GM21529 (cell line): ENCODE results near the gene HINFP.
A peak's percentile ranks its signal among the peaks of the same experiment; 100 is the strongest.

Experiments
- ATAC-seq: cut with Tn5 transposase; IDR thresholded peaks from one replicate; pipeline ENCODE4 v1.9.1; 2021; ENCODE audit not compliant: unreplicated experiment

The HINFP gene, protein sequence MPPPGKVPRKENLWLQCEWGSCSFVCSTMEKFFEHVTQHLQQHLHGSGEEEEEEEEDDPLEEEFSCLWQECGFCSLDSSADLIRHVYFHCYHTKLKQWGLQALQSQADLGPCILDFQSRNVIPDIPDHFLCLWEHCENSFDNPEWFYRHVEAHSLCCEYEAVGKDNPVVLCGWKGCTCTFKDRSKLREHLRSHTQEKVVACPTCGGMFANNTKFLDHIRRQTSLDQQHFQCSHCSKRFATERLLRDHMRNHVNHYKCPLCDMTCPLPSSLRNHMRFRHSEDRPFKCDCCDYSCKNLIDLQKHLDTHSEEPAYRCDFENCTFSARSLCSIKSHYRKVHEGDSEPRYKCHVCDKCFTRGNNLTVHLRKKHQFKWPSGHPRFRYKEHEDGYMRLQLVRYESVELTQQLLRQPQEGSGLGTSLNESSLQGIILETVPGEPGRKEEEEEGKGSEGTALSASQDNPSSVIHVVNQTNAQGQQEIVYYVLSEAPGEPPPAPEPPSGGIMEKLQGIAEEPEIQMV

GRCh38 chr11:119121008-119121810 is at the start of gene HINFP:
TSS of gene HINFP (plus strand) at chr11:119121580. CDS start at chr11:119126945, 5,365 bp downstream.
- peak; percentile 97 for ATAC-seq

DNA sequence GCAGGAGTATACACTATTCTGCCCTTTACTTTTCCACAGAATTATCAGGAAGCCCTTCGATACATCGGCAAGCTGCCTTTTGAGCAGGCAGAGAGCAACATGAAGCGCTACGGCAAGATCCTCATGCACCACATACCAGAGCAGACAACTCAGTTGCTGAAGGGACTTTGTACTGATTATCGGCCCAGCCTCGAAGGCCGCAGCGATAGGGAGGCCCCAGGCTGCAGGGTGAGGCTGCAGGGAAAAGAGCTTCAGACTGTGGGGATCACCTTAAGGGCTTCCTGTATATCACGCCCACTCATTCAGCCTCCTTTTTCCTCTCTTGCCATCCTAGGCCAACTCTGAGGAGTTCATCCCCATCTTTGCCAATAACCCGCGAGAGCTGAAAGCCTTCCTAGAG is 43.5 kb upstream of the HINFP start:
- ATAC-seq, result no peak

DNA sequence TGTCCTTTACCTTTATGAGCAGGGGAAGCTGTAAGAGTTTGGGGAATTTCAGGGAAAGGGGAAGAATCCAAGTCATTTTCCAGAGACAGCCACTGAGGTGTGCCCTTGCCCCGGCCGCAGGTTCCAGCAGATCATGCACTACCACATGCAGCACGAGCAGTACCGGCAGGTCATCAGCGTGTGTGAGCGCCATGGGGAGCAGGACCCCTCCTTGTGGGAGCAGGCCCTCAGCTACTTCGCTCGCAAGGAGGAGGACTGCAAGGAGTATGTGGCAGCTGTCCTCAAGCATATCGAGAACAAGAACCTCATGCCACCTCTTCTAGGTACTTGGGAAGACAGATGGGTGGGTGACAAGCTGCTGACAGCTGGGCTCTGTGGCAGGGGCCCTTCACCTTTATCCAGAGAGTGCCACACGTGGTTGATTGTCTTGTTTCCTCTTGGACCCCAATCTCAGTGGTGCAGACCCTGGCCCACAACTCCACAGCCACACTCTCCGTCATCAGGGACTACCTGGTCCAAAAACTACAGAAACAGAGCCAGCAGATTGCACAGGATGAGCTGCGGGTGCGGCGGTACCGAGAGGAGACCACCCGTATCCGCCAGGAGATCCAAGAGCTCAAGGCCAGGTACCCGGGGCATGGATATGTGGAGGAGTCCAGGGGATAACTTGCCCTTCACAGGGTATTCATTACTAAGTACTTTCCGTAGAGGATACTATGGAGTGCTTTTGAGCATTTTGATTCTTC is 42.5 kb upstream of the HINFP start:
- no peak for ATAC-seq

- ATAC-seq, result no peak
Observed at GRCh38 chr11:119081682-119082260, 39.6 kb upstream of the HINFP start.

GRCh38 chr11:119084663-119085436 is 36.5 kb upstream of the HINFP start, which contains the start of gene HMBS:
TSS of gene HMBS (plus strand) at chr11:119084881. CDS start at chr11:119085034, 153 bp downstream.
- peak; percentile 86 for ATAC-seq

DNA sequence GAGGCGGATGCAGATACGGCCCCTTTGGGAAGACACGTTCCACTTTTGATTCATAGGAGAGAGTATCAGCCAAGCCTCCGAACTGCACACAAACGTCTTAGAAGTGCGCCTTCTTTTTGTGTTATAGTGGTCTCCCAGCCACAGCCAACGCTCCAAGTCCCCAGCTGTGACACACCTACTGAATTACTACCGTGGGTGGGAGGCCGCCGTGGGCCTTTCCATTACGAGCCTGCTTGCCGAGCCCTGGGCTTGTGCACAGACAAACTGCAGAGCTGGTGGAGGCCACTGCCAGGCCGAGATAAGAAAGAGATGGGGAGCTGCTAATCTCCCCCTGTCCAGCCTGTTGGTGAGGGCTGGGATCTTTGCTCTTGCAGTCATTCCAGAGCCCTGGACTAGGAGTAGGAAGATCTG is 35.9 kb upstream of the HINFP start:
- ATAC-seq, result peak; percentile 23

GRCh38 chr11:119087123-119087522 is 34.3 kb upstream of the HINFP start:
- ATAC-seq, result no peak

DNA sequence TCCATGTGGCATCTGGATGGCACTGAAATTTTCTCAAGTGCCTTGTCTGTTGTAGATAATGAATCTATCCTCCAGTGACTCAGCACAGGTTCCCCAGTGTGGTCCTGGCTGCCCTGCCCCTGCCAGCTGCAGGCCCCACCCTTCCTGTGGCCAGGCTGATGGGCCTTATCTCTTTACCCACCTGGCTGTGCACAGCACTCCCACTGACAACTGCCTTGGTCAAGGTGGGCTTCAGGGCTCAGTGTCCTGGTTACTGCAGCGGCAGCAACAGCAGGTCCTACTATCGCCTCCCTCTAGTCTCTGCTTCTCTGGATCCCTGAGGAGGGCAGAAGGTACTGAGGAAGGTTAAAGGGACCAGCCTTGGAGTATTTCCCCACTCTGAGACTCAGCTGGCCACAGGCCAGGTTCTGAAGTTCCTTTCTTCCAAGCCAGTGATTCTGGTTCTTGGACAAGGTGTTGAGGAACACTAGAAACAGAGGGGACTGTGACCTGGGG is 33.6 kb upstream of the HINFP start:
- no peak for ATAC-seq

DNA sequence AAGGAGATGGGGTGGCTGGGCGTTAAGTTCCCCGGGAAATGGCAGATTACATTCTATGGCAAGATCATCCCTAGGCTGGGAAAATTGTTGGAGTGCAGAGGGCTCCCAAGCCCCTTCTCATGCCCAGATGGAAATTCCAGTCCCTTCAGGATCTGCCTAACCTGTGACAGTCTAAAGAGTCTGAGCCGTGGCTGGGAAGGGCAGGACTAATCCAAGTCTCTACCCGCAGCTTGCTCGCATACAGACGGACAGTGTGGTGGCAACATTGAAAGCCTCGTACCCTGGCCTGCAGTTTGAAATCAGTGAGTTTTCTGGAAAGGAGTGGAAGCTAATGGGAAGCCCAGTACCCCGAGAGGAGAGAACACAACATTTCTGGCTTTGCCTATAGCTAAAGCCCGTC is 33.0 kb upstream of the HINFP start:
- no peak for ATAC-seq

- no peak for ATAC-seq
Observed at GRCh38 chr11:119089319-119089718, 32.1 kb upstream of the HINFP start.

DNA sequence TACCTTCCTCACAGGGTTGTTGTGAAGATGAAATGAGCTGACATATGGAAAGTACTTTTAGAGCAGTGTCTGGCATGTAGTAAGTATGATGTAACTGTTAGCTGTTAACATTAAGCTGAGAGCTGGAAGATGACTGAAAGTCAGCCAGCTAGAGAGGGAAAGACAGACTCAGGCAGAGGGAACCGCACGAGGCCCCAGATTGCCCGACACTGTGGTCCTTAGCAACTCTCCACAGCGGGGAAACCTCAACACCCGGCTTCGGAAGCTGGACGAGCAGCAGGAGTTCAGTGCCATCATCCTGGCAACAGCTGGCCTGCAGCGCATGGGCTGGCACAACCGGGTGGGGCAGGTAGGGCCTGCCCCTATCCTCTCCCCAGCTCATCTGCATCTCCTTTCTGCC is 30.2 kb upstream of the HINFP start:
- ATAC-seq, result no peak

DNA sequence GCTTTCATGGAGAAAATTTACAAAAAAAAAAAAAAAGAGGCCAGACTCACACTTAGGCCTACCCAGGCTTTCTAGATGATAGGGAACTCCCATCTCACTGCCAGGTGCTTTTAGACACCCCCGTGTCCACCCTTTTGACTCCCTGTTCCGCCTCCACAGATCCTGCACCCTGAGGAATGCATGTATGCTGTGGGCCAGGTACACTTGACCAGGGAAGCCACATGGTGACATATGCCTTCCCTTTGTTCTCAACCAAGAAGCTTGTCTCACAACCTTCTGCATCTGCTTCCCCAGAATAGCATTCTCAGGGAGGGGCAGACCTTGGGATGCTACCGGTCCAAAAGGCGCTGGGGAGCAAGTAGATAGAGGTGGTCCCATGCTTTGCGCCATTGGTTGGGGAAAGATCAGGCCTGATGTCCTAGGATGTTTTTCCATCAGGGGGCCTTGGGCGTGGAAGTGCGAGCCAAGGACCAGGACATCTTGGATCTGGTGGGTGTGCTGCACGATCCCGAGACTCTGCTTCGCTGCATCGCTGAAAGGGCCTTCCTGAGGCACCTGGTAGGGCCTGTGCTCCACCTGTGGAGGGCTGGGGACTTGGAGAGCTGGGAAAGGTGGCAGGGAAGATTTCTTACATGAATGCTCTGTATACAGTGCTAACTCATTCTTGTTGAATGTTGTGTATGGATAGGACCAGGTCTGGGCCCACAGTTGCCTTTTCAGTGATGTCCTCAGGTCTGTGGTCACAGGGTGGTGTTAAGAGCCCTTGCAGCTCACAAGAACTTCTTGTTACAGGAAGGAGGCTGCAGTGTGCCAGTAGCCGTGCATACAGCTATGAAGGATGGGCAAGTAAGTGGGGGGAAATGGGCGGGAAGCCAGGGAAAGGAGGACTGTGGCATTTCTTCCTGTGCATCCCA is 29.2 kb upstream of the HINFP start:
- ATAC-seq, result no peak

- no peak for ATAC-seq
Observed at GRCh38 chr11:119092880-119093842, 28.2 kb upstream of the HINFP start.

GRCh38 chr11:119093942-119094815 is 27.2 kb upstream of the HINFP start:
- ATAC-seq, result peak; percentile 1

- ATAC-seq, result peak; percentile 34
Observed at GRCh38 chr11:119094816-119095065, 26.6 kb upstream of the HINFP start.

DNA sequence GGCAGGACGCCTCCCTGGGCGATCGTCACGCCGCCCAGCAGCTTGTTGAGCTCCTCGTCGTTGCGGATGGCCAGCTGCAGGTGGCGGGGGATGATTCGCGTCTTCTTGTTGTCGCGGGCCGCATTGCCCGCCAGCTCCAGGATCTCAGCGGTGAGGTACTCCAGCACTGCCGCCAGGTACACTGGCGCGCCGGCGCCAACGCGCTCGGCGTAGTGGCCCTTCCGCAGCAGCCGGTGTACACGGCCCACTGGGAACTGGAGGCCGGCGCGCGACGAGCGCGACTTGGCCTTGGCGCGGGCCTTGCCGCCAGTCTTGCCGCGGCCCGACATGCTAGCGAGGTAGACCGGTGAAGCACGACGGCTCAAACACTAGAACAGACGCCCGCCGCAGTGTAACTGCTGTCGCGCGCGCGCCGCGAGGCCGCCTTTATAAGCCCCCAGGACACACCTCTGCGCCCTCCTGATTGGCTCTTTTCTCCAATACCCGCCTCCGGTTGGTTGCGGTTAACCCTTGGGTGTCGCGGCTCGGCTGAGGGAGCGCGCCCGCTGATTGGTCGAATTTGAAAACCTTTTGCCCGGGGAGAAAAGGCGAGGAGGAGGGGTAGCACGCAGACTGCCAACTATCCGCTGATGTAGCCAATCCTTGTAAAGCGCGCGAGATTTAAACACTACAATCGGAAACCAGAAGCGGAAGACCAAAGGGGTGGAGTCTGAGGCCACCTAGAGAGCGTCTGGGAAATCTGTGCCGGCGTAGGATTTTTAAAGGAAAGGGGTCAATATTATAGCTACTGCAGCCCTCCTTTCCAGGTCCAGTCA is 26.1 kb upstream of the HINFP start:
- ATAC-seq, result peak; percentile 84
